ENCODE data around the gene HPSE2. TPM values are rescaled to one million over a fixed set of nuclear protein-coding genes. Genes with fewer than 3 reads are reported as not detected.

The HPSE2 gene
- total RNA-seq, 1 donor, result not detected

DNA sequence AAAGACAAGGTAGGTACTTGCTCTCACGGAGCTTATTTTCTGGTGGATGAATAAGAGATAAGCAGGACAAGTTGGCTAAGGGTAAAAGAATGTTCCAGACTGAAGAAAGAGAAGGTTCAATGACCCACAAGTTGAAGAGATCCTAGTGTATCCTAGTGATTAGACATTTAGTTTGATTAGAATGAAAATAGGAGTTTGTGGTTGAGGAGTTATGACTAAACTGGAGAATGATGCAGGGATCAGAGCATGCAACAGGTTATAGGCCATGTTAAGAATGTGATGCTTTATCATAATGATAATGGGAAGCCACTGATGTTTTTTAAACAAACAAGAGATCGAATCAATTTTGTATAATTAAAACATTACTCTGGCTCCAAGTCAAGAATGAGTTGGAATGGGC lies 357.2 kb downstream of the HPSE2 start:
- no peak for DNase-seq (ENCODE audit: low read depth)
- TF ChIP-seq, protein P1, sequence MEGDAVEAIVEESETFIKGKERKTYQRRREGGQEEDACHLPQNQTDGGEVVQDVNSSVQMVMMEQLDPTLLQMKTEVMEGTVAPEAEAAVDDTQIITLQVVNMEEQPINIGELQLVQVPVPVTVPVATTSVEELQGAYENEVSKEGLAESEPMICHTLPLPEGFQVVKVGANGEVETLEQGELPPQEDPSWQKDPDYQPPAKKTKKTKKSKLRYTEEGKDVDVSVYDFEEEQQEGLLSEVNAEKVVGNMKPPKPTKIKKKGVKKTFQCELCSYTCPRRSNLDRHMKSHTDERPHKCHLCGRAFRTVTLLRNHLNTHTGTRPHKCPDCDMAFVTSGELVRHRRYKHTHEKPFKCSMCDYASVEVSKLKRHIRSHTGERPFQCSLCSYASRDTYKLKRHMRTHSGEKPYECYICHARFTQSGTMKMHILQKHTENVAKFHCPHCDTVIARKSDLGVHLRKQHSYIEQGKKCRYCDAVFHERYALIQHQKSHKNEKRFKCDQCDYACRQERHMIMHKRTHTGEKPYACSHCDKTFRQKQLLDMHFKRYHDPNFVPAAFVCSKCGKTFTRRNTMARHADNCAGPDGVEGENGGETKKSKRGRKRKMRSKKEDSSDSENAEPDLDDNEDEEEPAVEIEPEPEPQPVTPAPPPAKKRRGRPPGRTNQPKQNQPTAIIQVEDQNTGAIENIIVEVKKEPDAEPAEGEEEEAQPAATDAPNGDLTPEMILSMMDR (IDR thresholded peaks at IDR 0.05; ENCODE audit: insufficient read depth, low read length), result no peak
- H3K4me3 ChIP-seq (ENCODE audit: low read depth, low read length), result no peak overlapping the region

DNA sequence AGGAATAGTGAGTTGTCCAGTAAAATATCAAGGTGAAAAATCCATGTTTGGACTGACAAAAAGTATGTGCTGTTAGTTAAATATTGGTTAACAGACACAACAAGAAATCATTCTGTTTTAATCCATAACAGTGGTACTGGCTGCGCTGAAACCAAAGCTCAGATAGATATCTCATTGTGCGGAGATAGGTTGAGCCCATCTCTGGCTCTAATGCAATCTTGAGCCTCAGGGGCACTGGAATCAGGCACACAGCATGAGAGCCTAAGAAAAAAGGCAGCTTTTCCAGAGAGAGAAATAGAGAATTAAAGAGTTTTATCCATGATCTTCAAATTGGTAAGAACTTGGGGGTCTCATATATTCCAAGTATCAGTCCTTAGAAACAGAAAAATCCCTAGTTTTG lies 373.7 kb downstream of the HPSE2 start:
- no peak overlapping the region for H3K4me3 ChIP-seq (ENCODE audit: low read depth, low read length)
- DNase-seq (ENCODE audit: low read depth), result no peak
- TF ChIP-seq, protein P1 (IDR thresholded peaks at IDR 0.05; ENCODE audit: insufficient read depth, low read length), result no peak

DNA sequence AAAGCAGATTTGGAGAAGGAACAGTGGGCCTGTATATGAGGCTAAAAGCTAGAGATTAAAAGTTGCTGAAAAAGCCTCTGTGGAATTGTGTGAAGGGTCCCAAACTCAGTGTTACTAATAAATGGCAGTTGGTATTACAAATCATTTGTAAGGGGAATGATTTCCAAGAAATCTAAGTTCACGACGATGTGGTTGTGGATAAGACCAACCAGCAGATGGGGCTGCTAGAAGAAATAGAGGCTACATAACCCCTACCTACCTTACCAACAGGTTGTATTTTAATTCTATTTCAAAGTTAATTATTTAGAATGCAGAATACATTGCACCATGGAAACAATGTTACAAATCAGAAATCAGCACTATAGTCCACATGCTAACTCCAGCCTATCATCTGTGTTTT lies 377.1 kb downstream of the HPSE2 start:
- DNase-seq (ENCODE audit: low read depth), result no peak
- TF ChIP-seq, protein P1 (IDR thresholded peaks at IDR 0.05; ENCODE audit: insufficient read depth, low read length), result no peak

DNA sequence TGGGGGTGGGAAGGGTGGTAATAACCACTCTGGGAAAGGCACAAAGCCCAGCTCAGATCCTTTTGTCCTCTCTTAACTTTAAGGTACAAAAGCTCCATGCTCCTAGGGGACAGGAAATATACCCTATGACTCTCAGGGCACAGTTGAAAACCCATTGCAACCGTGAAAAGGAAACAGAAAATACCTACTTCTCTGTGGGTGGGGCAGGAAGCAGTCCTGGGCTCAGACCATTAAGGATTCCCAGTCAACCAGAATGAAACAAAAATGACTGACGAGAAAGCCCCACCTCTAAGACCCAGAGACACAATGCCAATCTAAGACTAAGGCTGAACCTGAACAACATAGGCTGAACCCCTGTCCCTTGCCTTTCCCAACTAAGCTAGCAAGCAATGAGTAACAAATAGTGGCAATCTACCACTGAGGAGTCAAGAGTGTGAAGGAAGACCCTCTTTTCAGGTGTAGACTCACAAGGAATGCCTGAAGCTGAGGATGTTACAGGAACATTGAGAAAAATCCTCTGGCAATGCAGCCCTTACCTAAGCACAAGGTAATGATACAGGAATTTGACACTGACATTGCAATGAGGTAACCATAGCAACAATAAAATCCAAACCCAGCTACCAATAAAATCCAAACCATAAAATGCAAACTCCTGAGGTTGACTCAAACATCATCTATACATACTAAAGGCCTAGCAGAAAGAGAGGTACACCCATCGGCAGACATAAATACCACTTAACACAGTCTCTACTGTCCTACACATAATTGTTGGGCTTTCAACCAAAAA lies 380.1 kb downstream of the HPSE2 start:
- DNase-seq (ENCODE audit: low read depth), result no peak
- no peak overlapping the region for H3K4me3 ChIP-seq (ENCODE audit: low read depth, low read length)
- TF ChIP-seq, protein P1 (IDR thresholded peaks at IDR 0.05; ENCODE audit: insufficient read depth, low read length), result no peak

More for the DNA sequence above, 377.1 kb downstream of the HPSE2 start:
- no peak overlapping the region for H3K4me3 ChIP-seq (ENCODE audit: low read depth, low read length)

DNA sequence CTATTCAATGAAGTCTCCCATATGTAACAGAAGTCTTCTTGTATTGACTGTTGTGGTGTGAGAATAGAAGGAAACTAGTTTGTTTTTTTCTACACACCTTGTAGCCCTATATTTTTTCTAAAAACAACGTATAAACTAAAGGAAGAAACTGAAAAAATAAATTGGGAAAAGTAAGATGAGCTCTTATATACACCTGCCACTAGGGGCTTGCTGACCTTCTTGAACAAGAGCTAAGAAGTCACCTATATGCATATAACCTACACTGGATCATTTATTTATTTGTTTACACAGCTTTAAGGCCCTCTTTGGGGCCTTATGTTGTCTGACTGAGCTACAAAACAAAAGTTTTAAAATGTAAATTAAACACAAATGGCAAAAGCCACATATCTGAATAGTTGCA lies 383.0 kb downstream of the HPSE2 start:
- TF ChIP-seq, protein P1 (IDR thresholded peaks at IDR 0.05; ENCODE audit: insufficient read depth, low read length), result no peak
- DNase-seq (ENCODE audit: low read depth), result no peak
- no peak overlapping the region for H3K4me3 ChIP-seq (ENCODE audit: low read depth, low read length)

DNA sequence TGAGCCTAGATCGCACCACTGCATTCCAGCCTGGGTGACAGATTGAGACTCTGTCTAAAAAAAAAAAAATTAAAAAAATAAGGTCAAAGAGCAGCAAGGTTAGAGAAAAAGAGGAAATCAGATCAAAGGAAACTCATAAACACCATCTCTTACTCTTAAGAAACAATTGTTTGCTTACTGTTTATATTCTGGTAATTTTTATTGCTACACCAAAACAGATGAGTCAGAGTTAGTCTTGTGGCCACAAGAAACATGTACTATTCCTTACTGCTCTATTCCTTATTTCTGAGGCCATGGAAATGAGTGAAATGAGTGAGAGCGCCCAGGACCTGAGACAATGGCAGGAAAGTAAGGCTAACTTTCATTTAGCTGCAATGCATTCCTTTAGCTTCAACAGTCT lies 387.3 kb downstream of the HPSE2 start:
- TF ChIP-seq, protein P1 (IDR thresholded peaks at IDR 0.05; ENCODE audit: insufficient read depth, low read length), result no peak
- no peak for DNase-seq (ENCODE audit: low read depth)
- H3K4me3 ChIP-seq (ENCODE audit: low read depth, low read length), result no peak overlapping the region

DNA sequence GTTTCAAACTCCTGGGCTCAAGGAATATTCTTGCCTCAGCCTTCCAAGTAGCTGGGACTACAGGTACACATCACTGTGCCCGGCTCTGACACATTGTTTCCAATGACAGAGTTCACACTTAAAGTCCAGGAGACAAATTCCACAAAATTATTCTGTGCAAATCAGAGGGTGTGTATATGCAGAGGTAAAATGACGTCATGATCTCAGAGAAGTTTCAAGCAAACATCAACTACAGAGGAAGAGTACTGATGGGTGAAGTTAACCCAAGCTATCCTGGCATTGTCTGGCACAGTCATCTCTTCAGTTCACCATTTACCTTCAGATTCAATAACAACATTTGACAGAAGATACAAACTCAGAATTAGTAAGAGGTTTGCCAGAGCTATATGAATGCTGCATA lies 388.9 kb downstream of the HPSE2 start:
- DNase-seq (ENCODE audit: low read depth), result no peak
- no peak overlapping the region for H3K4me3 ChIP-seq (ENCODE audit: low read depth, low read length)
- TF ChIP-seq, protein P1 (IDR thresholded peaks at IDR 0.05; ENCODE audit: insufficient read depth, low read length), result no peak
